ENCODE results near the gene NDUFV1. TPM values are rescaled to one million over a fixed set of nuclear protein-coding genes. Genes with fewer than 3 reads are reported as not detected.

The NDUFV1 gene
- polyA plus RNA-seq, 1 experiment: 79.5 TPM

DNA sequence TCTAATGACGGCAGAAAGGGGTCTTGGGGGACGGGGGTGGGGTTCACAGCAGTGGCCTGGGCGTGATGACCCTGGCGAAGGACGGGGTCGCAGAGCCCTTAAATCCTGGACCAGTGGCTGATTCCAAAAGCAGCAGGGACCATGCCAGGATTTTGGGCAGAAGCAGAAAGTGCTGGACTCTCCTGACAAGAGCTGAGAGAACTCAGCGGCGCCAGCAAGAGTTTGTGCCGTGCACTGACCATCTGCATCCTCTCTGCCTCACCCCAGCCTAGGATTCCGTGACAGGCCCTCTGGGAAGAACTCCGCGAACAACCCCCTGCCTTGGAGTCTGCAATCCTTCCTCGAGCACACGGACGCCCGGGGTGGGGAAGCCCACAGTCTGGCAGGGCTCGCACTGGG lies 644 bp upstream of the NDUFV1 start:
- ChIA-PET POLR2A (interaction anchor here (0.6 to 1.0 kb wide), 2 partner anchors 22 to 47 kb away, joined by 5 to 12 read pairs; partner anchors contain the start of gene GSTP1), CTCF (interaction anchor here (1.6 to 1.8 kb wide), 2 partner anchors 8 to 23 kb away, joined by 6 to 7 read pairs; no protein-coding TSS in a partner anchor)
- peak overlapping the region; percentile 70 for H3K4me3 ChIP-seq (ENCODE audit: low read depth, low read length)
- peaks cover 7% of the 10 kb centered on the region for H3K27me3 ChIP-seq (ENCODE audit: control insufficient read depth, insufficient read depth, low read length)
- TF ChIP-seq, protein P1, sequence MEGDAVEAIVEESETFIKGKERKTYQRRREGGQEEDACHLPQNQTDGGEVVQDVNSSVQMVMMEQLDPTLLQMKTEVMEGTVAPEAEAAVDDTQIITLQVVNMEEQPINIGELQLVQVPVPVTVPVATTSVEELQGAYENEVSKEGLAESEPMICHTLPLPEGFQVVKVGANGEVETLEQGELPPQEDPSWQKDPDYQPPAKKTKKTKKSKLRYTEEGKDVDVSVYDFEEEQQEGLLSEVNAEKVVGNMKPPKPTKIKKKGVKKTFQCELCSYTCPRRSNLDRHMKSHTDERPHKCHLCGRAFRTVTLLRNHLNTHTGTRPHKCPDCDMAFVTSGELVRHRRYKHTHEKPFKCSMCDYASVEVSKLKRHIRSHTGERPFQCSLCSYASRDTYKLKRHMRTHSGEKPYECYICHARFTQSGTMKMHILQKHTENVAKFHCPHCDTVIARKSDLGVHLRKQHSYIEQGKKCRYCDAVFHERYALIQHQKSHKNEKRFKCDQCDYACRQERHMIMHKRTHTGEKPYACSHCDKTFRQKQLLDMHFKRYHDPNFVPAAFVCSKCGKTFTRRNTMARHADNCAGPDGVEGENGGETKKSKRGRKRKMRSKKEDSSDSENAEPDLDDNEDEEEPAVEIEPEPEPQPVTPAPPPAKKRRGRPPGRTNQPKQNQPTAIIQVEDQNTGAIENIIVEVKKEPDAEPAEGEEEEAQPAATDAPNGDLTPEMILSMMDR (IDR thresholded peaks at IDR 0.05; ENCODE audit: low read depth, low read length): no peak
- no peak overlapping the region for H3K27ac ChIP-seq (ENCODE audit: low read depth, low read length)
- DNase-seq (ENCODE audit: low read depth, low spot score): no peak
- peaks cover 4% of the 10 kb centered on the region for H3K9me3 ChIP-seq (ENCODE audit: control insufficient read depth, insufficient read depth, low read length)

DNA sequence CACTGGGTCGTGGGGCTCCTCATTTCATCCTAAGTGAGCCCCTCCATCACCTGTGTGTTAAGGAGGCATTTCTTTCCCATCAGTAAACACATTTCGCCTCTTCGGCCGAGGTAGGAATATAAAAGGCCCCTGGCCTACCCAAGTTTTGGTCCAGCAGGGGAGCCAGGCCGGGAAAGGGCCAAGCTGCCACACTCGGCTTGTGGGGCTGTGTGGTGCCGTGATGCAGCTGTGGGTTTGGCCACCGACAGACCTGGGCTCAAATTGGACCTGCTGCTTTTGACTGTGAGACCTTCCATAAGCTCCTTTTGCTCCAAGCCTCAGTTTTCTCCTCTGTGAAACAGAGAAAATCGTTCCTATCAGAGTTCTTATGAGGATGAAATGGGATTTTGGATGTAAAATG lies 771 bp downstream of the NDUFV1 start:
- TF ChIP-seq, protein P1 (IDR thresholded peaks at IDR 0.05; ENCODE audit: low read depth, low read length): no peak
- Histone ChIP-seq H3K27ac (ENCODE audit: low read depth, low read length) (no peak overlapping the region), H3K27me3 (ENCODE audit: control insufficient read depth, insufficient read depth, low read length) (peaks cover 5% of the 10 kb centered on the region), H3K4me3 (ENCODE audit: low read depth, low read length) (peak overlapping the region; percentile 70), H3K9me3 (ENCODE audit: control insufficient read depth, insufficient read depth, low read length) (peaks cover 4% of the 10 kb centered on the region)
- DNase-seq (ENCODE audit: low read depth, low spot score): no peak
- ChIA-PET POLR2A (no interaction called here), CTCF (interaction anchor here (2.5 kb wide), 1 partner anchor 22 kb away, joined by 23 read pairs; the partner anchor contains the start of gene NUDT8)

DNA sequence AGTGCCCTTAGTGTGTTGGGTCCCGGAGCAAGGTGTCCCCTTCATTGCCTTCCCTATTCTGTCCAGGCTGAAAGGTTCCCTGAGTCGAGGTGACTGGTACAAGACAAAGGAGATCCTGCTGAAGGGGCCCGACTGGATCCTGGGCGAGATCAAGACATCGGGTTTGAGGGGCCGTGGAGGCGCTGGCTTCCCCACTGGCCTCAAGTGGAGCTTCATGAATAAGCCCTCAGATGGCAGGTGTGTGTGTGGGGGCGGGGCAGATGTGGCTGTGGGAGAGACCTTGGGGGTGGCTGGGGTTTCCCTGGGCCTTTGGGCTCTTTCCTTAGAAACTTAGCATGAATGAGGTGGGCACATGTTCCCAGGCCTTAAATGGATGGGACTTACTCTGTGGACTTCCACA lies 1.8 kb downstream of the NDUFV1 start:
- H3K27ac ChIP-seq (ENCODE audit: low read depth, low read length): no peak overlapping the region
- no peaks in the 10 kb centered on the region for H3K27me3 ChIP-seq (ENCODE audit: control insufficient read depth, insufficient read depth, low read length)
- H3K4me3 ChIP-seq (ENCODE audit: low read depth, low read length): no peak overlapping the region
- POLR2A ChIA-PET: interaction anchor here (0.9 kb wide), 1 partner anchor 12 kb away, joined by 4 read pairs; no protein-coding TSS in a partner anchor
- CTCF ChIA-PET: interaction anchor here (1.5 to 2.5 kb wide), 2 partner anchors 21 to 207 kb away, joined by 4 to 23 read pairs; partner anchors contain the start of genes NUDT8 and PPP1CA
- no peak for DNase-seq (ENCODE audit: low read depth, low spot score)
- TF ChIP-seq, protein P1 (IDR thresholded peaks at IDR 0.05; ENCODE audit: low read depth, low read length): no peak
- no peaks in the 10 kb centered on the region; the same call in 1 of the 2 replicates for H3K9me3 ChIP-seq (ENCODE audit: control insufficient read depth, insufficient read depth, low read length)

DNA sequence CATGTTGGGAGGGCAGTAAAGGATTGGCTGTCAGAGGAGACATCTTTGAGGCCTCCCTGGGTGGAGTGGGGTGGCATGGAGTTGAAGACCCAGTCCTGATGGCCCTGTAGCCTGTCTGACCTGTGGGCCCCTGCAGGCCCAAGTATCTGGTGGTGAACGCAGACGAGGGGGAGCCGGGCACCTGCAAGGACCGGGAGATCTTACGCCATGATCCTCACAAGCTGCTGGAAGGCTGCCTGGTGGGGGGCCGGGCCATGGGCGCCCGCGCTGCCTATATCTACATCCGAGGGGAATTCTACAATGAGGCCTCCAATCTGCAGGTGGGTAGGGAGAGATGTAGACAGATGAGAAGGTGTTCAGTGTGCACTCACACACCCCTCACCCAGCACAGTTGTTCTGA lies 2.6 kb downstream of the NDUFV1 start:
- TF ChIP-seq, protein P1 (IDR thresholded peaks at IDR 0.05; ENCODE audit: low read depth, low read length): no peak
- Histone ChIP-seq H3K4me3 (ENCODE audit: low read depth, low read length) (no peak overlapping the region), H3K27me3 (ENCODE audit: control insufficient read depth, insufficient read depth, low read length) (no peaks in the 10 kb centered on the region), H3K9me3 (ENCODE audit: control insufficient read depth, insufficient read depth, low read length) (no peaks in the 10 kb centered on the region; the same call in 1 of the 2 replicates), H3K27ac (ENCODE audit: low read depth, low read length) (no peak overlapping the region)
- no peak for DNase-seq (ENCODE audit: low read depth, low spot score)
- ChIA-PET CTCF (interaction anchor here (1.5 to 2.5 kb wide), 2 partner anchors 20 to 208 kb away, joined by 4 to 23 read pairs; partner anchors contain the start of genes NUDT8 and PPP1CA), POLR2A (interaction anchor here (0.9 kb wide), 1 partner anchor 11 kb away, joined by 4 read pairs; no protein-coding TSS in a partner anchor)

DNA sequence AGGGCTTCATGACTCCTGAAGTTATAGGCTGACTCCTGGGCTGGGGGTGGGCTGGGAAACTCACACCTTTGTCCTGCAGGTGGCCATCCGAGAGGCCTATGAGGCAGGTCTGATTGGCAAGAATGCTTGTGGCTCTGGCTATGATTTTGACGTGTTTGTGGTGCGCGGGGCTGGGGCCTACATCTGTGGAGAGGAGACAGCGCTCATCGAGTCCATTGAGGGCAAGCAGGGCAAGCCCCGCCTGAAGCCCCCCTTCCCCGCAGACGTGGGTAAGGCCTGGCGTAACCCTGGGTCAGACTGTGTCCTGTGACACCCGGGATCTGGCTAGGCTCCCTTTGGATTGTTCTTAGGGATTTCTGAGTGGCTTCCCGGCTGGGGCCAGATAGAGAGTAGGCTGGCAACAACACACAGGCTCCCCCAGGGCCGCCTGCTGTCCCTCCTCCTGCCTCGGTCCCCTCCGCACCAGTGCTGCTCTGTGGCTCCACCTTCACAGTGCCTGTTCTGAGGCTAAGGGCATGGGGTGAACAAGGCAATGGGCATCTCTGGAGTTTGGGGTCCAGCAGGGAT lies 3.6 kb downstream of the NDUFV1 start:
- TF ChIP-seq, protein P1 (IDR thresholded peaks at IDR 0.05; ENCODE audit: low read depth, low read length): no peak
- no peak for DNase-seq (ENCODE audit: low read depth, low spot score)
- CTCF ChIA-PET: interaction anchor here (0.9 kb wide), 1 partner anchor 18 kb away, joined by 4 read pairs; no protein-coding TSS in a partner anchor
- POLR2A ChIA-PET: no interaction called here
- no peaks in the 10 kb centered on the region; the same call in 1 of the 2 replicates for H3K9me3 ChIP-seq (ENCODE audit: control insufficient read depth, insufficient read depth, low read length)
- peaks cover 4% of the 10 kb centered on the region for H3K27me3 ChIP-seq (ENCODE audit: control insufficient read depth, insufficient read depth, low read length)
- H3K4me3 ChIP-seq (ENCODE audit: low read depth, low read length): no peak overlapping the region
- no peak overlapping the region for H3K27ac ChIP-seq (ENCODE audit: low read depth, low read length)
